Measurements from ENCODE around the gene IL1B. TPM values are rescaled to one million over a fixed set of nuclear protein-coding genes. Genes with fewer than 3 reads are reported as not detected.

Gene IL1B
- total RNA-seq, 6 donors from 2014 or later = 0.59 to 27.4 (median 9.6) TPM

DNA sequence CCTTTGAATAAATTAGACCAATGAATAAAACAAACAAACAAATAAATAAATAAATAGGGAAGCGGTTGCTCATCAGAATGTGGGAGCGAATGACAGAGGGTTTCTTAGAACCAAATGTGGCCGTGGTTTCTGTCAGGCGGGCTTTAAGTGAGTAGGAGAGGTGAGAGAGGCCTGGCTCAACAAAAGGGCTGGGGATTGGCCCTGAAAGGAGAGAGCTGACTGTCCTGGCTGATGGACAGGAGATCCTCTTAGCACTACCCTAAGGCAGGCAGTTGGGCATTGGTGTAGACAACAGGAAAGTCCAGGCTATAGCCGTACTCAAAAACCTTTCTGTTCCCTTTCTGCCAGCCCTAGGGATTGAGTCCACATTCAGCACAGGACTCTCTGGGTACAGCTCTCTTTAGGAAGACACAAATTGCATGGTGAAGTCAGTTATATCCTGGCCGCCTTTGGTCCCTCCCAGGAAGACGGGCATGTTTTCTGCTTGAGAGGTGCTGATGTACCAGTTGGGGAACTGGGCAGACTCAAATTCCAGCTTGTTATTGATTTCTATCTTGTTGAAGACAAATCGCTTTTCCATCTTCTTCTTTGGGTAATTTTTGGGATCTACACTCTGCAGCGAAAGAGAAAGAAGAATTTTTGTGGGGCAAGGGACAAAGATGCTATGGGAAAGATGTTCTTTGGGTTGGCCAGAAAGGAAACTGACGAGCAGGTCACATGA lies 6.5 kb downstream of the IL1B start:
- no peak for TF ChIP-seq EP300 (IDR thresholded peaks at IDR 0.05)
- no peak for TF ChIP-seq POLR2A (IDR thresholded peaks at IDR 0.05)
- no peak for ATAC-seq (ENCODE audit: low FRiP score in 2 of 2)

GRCh38 chr2:112829101-112829960 lies 7.2 kb downstream of the IL1B start:
- DNase-seq = no peak
- Histone ChIP-seq H3K27me3 (no peaks in the 10 kb centered on the region), H3K9me3 (no peaks in the 10 kb centered on the region), H3K4me3 (no peak overlapping the region), H3K27ac (no peak overlapping the region), H3K36me3 (no peaks in the 10 kb centered on the region), H3K4me1 (peaks cover 0 to 18% (median 7%) of the 10 kb centered on the region in 4 donors)
- no peak for TF ChIP-seq EP300 (IDR thresholded peaks at IDR 0.05)
- TF ChIP-seq CTCF (IDR thresholded peaks at IDR 0.05) = no peak
- no peak for TF ChIP-seq POLR2A (IDR thresholded peaks at IDR 0.05)
- no peak for TF ChIP-seq POLR2AphosphoS5 (IDR thresholded peaks at IDR 0.05)
- ATAC-seq (ENCODE audit: low FRiP score in 2 of 2) = no peak
- 88 to 90% methylated on average over 5 of the region's 5 CpGs for WGBS, 2 donors

More for the DNA sequence above, 6.5 kb downstream of the IL1B start:
- no peak for DNase-seq
- Histone ChIP-seq H3K27ac (no peak overlapping the region), H3K4me1 (peaks cover 0 to 20% (median 7%) of the 10 kb centered on the region in 4 donors), H3K4me3 (no peak overlapping the region), H3K9me3 (no peaks in the 10 kb centered on the region), H3K36me3 (no peaks in the 10 kb centered on the region), H3K27me3 (no peaks in the 10 kb centered on the region)
- WGBS, 2 donors = 92 to 93% methylated on average over 10 of the region's 10 CpGs

GRCh38 chr2:112828251-112828691 lies 8.3 kb downstream of the IL1B start:
- ATAC-seq (ENCODE audit: low FRiP score in 2 of 2) (no peak), DNase-seq (no peak)
- TF ChIP-seq POLR2AphosphoS5 (IDR thresholded peaks at IDR 0.05) = no peak
- TF ChIP-seq EP300 (IDR thresholded peaks at IDR 0.05) = no peak
- no peak for TF ChIP-seq CTCF (IDR thresholded peaks at IDR 0.05)
- no peak for TF ChIP-seq POLR2A (IDR thresholded peaks at IDR 0.05)
- H3K27ac ChIP-seq = no peak overlapping the region
- peaks cover 0 to 8% (median 5%) of the 10 kb centered on the region in 4 donors for H3K4me1 ChIP-seq
- H3K9me3 ChIP-seq = no peaks in the 10 kb centered on the region
- H3K4me3 ChIP-seq = no peak overlapping the region
- H3K27me3 ChIP-seq = no peaks in the 10 kb centered on the region
- 92 to 98% methylated on average over 3 of the region's 3 CpGs for WGBS, 2 donors
- no peaks in the 10 kb centered on the region for H3K36me3 ChIP-seq

DNA sequence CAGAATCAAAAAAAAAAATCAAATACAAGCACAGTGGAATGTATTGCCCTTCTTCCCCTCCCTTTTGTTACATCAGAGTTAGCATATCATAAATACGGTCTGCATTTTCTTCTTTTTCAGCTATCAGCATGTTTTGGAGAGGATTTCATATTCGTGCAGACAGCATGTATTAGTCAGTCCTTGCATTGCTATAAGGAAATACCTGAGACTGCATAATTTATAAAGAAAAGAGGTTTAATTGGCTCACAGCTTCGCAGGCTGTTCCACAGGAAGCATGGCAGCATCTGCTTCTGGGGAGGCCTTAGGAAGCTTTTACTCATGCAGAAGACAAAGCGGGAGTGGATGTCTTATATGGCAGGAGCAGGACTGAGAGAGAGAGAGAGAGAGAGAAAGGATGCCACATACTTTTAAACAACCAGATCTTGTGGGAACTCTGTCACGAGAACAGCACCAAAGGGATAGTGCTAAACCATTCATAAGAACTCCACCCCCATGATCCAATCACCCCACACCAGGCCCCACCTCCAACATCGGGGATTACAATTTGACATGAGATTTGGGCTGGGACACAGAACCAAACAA lies 8.9 kb downstream of the IL1B start:
- H3K9me3 ChIP-seq = no peaks in the 10 kb centered on the region
- no peak for ATAC-seq (ENCODE audit: low FRiP score in 2 of 2)
- TF ChIP-seq EP300 (IDR thresholded peaks at IDR 0.05) = no peak
- no peak for TF ChIP-seq POLR2A (IDR thresholded peaks at IDR 0.05)
- no peak for TF ChIP-seq CTCF (IDR thresholded peaks at IDR 0.05)
- TF ChIP-seq POLR2AphosphoS5 (IDR thresholded peaks at IDR 0.05) = no peak
- DNase-seq = no peak
- no peaks in the 10 kb centered on the region for H3K36me3 ChIP-seq
- no peaks in the 10 kb centered on the region for H3K27me3 ChIP-seq
- 88 to 89% methylated on average over 6 of the region's 6 CpGs for WGBS, 2 donors
- no peak overlapping the region for H3K27ac ChIP-seq
- peaks cover 0 to 8% (median 5%) of the 10 kb centered on the region in 4 donors for H3K4me1 ChIP-seq
- H3K4me3 ChIP-seq = no peak overlapping the region

DNA sequence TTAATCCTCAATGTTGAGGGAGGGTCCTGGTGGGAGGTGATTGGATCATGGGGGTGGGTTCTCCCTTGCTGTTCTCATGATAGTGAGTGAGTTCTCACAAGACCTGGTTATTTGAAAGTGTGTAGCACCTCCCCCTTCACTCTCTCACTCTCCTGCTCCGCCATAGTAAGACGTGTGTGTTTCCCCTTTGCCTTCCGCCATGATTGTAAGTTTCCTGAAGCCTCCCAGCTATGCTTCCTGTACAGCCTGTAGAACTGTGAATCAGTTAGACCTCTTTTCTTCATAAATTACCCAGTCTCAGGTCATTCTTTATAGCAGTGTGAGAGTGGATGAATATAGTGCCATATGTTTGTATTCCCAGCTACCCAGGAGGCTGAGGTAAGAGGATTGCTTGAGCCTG lies 9.6 kb downstream of the IL1B start:
- Histone ChIP-seq H3K4me3 (no peak overlapping the region), H3K27me3 (no peaks in the 10 kb centered on the region), H3K27ac (no peak overlapping the region), H3K4me1 (peaks cover 0 to 8% (median 5%) of the 10 kb centered on the region in 4 donors), H3K9me3 (no peaks in the 10 kb centered on the region), H3K36me3 (no peaks in the 10 kb centered on the region)
- WGBS, 2 donors = 65 to 77% methylated on average over 3 of the region's 3 CpGs
- DNase-seq (no peak), ATAC-seq (ENCODE audit: low FRiP score in 2 of 2) (no peak)
- TF ChIP-seq EP300 (IDR thresholded peaks at IDR 0.05) (no peak), CTCF (IDR thresholded peaks at IDR 0.05) (no peak)

Data from upper lobe of left lung (tissue), 6 donors.